ENCODE measurements around the gene ERC2. TPM values are rescaled to one million over a fixed set of nuclear protein-coding genes. Genes with fewer than 3 reads are reported as not detected.

ERC2 gene
- total and polyA plus RNA-seq, 2 donors (not counting 3 experiments of a cell fraction or from before 2014, with no cell fraction given) = 5.6 to 15.5 TPM

- CTCF ChIA-PET = interaction anchor here (0.9 to 4.3 kb wide), 9 partner anchors 10 to 650 kb away, joined by 3 to 62 read pairs (median 12); no protein-coding TSS in a partner anchor
These were observed 129.0 kb downstream of the ERC2 start for GRCh38 chr3:56339244-56339643.

GRCh38 chr3:56336023-56336422 lies 132.2 kb downstream of the ERC2 start:
- CTCF ChIA-PET = interaction anchor here (1.0 to 1.6 kb wide), 3 partner anchors 15 to 158 kb away, joined by 3 to 6 read pairs (median 3); no protein-coding TSS in a partner anchor
- Histone ChIP-seq H3K4me1 (ENCODE audit: control insufficient read depth, extremely low read depth, insufficient read depth, low read length) (no peaks in the 10 kb centered on the region), H3K36me3 (ENCODE audit: control insufficient read depth in 2 of 2, extremely low read depth in 1 of 2, insufficient read depth in 2 of 2, low read length in 2 of 2) (no peaks in the 10 kb centered on the region), H3K9me3 (replicated peaks; ENCODE audit: control insufficient read depth, insufficient read depth, low read length) (no peaks in the 10 kb centered on the region), H4K20me1 (replicated peaks; ENCODE audit: control insufficient read depth, extremely low read depth, insufficient read depth, low read length) (peaks cover 2% of the 10 kb centered on the region), H3K27ac (ENCODE audit: insufficient read depth, low read depth, low read length) (no peak overlapping the region), H3K27me3 (ENCODE audit: control insufficient read depth in 2 of 2, insufficient read depth in 2 of 2, low read length in 2 of 2) (no peaks in the 10 kb centered on the region), H3K4me3 (replicated peaks in 1 of 3; ENCODE audit: insufficient read depth in 1 of 3, low read depth in 1 of 3, low read length in 3 of 3) (no peak overlapping the region), H3K79me2 (ENCODE audit: control insufficient read depth, insufficient read depth, low read length) (no peaks in the 10 kb centered on the region), H3K4me2 (ENCODE audit: insufficient read depth, low read length) (no peak overlapping the region), H2AFZ (ENCODE audit: low read depth, low read length) (no peak overlapping the region), H3K9ac (replicated peaks; ENCODE audit: extremely low read depth, insufficient read depth, low read length) (no peak overlapping the region), H3K9me1 (replicated peaks; ENCODE audit: control insufficient read depth, extremely low read depth, insufficient read depth, low read length) (no peaks in the 10 kb centered on the region)
- dilution Hi-C loops (cut with MboI; ENCODE audit: extremely low pct_ligation_motif_present, low sequenced_read_pairs) (no loop called here), intact Hi-C loops (cut with micrococcal nuclease) (no loop called here)
- no peak for DNase-seq (ENCODE audit: low read depth, low spot score)
- no peak for FAIRE-seq
- no peak for TF ChIP-seq EZH2 (IDR thresholded peaks at IDR 0.05; ENCODE audit: borderline replicate concordance, low read depth, low read length, severe bottlenecking)
- TF ChIP-seq FOS (IDR thresholded peaks at IDR 0.05; ENCODE audit: borderline replicate concordance, insufficient read depth, low read length) = no peak
- no peak for TF ChIP-seq CTCF (IDR thresholded peaks at IDR 0.05; ENCODE audit: extremely low read depth in 1 of 2, insufficient read depth in 1 of 2, low read depth in 1 of 2, low read length in 2 of 2)
- TF ChIP-seq MYC (IDR thresholded peaks at IDR 0.05; ENCODE audit: low read depth, low read length) = no peak
- no peak for TF ChIP-seq JUN (IDR thresholded peaks at IDR 0.05; ENCODE audit: borderline replicate concordance, insufficient read depth, insufficient read length, low read depth)
- TF ChIP-seq POLR2AphosphoS5 (IDR thresholded peaks at IDR 0.05; ENCODE audit: insufficient read depth, low read depth, low read length) = no peak
- no peak for TF ChIP-seq MAX (IDR thresholded peaks at IDR 0.05; ENCODE audit: insufficient read depth, insufficient read length)
- no peak for TF ChIP-seq GATA2 (IDR thresholded peaks at IDR 0.05; ENCODE audit: insufficient read depth, insufficient read length, low read depth, low read length)
- no peak for TF ChIP-seq POLR2A (IDR thresholded peaks at IDR 0.05; ENCODE audit: low read depth, low read length)
- no TSS peak for BruUV-seq (replicated peaks)
- POLR2A ChIA-PET = no interaction called here

More at GRCh38 chr3:56339244-56339643, 129.0 kb downstream of the ERC2 start:
- no peaks in the 10 kb centered on the region for H3K4me1 ChIP-seq (ENCODE audit: control insufficient read depth, extremely low read depth, insufficient read depth, low read length)
- DNase-seq (ENCODE audit: low read depth, low spot score) (no peak), FAIRE-seq (no peak)
- no peaks in the 10 kb centered on the region for H3K27me3 ChIP-seq (ENCODE audit: control insufficient read depth in 2 of 2, insufficient read depth in 2 of 2, low read length in 2 of 2)
- peaks cover 2% of the 10 kb centered on the region for H4K20me1 ChIP-seq (replicated peaks; ENCODE audit: control insufficient read depth, extremely low read depth, insufficient read depth, low read length)
- H3K9ac ChIP-seq (replicated peaks; ENCODE audit: extremely low read depth, insufficient read depth, low read length) = no peak overlapping the region
- dilution Hi-C loops (cut with MboI; ENCODE audit: extremely low pct_ligation_motif_present, low sequenced_read_pairs) = no loop called here
- no peak overlapping the region for H2AFZ ChIP-seq (ENCODE audit: low read depth, low read length)
- H3K4me3 ChIP-seq (replicated peaks in 1 of 3; ENCODE audit: insufficient read depth in 1 of 3, low read depth in 1 of 3, low read length in 3 of 3) = no peak overlapping the region
- no peaks in the 10 kb centered on the region for H3K9me3 ChIP-seq (replicated peaks; ENCODE audit: control insufficient read depth, insufficient read depth, low read length)
- no peak overlapping the region for H3K4me2 ChIP-seq (ENCODE audit: insufficient read depth, low read length)
- H3K36me3 ChIP-seq (ENCODE audit: control insufficient read depth in 2 of 2, extremely low read depth in 1 of 2, insufficient read depth in 2 of 2, low read length in 2 of 2) = no peaks in the 10 kb centered on the region
- TF ChIP-seq EZH2 (IDR thresholded peaks at IDR 0.05; ENCODE audit: borderline replicate concordance, low read depth, low read length, severe bottlenecking) (no peak), GATA2 (IDR thresholded peaks at IDR 0.05; ENCODE audit: insufficient read depth, insufficient read length, low read depth, low read length) (no peak), POLR2A (IDR thresholded peaks at IDR 0.05; ENCODE audit: low read depth, low read length) (no peak)
- no peaks in the 10 kb centered on the region for H3K9me1 ChIP-seq (replicated peaks; ENCODE audit: control insufficient read depth, extremely low read depth, insufficient read depth, low read length)
- H3K79me2 ChIP-seq (ENCODE audit: control insufficient read depth, insufficient read depth, low read length) = no peaks in the 10 kb centered on the region
- intact Hi-C loops (cut with micrococcal nuclease) = no loop called here
- POLR2A ChIA-PET = no interaction called here
- BruUV-seq (replicated peaks) = no TSS peak
- no peak overlapping the region for H3K27ac ChIP-seq (ENCODE audit: insufficient read depth, low read depth, low read length)
